CD1c-positive myeloid dendritic cell (primary cell): ENCODE measurements around the gene RFC3.
"Not testable (repeated sequence)": the region's sequence is repeated elsewhere in the genome, so short reads cannot be mapped to it uniquely, and the experiment has no call there.

ENCODE experiments used
- DNase-seq: peaks from one replicate; pipeline ENCODE4 v3.0.0-alpha.2; 2016; ENCODE audit errors: extremely low spot score

Gene RFC3

GRCh38 chr13:33806470-33807248 lies 11.3 kb upstream of the RFC3 start:
- DNase-seq: no peak

DNA sequence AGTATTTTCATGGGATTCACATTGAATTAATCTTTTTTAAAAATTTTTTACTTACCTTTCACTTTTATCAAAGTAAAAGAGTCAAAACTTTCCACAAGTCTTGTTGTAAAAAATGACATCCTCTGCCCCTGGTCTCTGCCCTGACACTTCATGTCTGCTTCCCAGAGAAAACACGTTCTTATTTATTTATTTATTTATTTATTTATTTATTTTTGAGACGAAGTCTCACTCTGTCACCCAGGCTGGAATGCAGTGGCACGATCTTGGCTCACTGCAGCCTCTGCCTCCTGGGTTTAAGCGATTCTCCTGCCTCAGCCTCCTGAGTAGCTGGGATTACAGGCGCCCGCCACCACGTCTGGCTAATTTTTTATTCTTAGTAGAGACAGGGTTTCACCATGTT lies 5.1 kb upstream of the RFC3 start:
- not testable (repeated sequence) for DNase-seq

GRCh38 chr13:33815011-33815550 lies 2.9 kb upstream of the RFC3 start:
- no peak for DNase-seq

DNA sequence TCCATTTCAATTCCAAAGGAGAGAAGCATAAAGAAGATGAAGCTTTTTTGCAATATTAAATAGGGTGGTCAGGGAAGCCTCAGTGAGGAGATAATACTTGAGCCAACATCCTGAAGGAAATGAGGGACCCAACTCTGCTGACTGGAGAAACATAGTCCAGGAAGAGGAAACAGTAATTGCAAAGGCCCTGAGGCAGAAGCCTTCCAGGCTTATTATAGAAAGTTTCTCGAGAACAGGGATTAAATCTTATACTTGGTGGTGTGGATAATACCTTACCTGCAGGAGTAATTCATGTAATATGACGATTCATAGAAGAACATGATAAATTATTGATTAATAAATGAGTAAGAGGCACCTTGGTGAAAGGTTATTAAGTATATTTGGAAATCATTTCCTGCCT lies 1.0 kb upstream of the RFC3 start:
- no peak for DNase-seq

- DNase-seq: peak; percentile 1
Observed at GRCh38 chr13:33817513-33817900, 442 bp upstream of the RFC3 start.

DNA sequence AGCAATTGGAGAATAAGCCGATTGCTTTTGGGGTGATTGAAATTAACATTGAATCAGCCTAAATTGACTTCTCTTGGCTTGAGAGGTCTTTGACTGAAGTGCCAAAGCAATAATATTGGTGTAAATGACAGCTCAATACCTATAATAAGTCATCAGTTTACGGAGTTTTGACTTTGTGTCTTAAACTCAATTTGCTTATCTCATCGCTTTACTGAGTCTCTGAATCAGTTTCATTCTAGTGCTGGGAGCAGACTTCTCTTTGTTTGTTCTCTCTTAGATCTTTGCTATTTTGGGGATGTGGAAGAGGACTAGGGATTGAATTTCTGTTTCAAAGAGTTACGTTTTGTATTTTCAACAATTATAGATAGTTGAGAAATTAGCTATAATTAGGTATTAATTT lies 7.1 kb downstream of the RFC3 start:
- DNase-seq: no peak

GRCh38 chr13:33827139-33827538 lies 9.2 kb downstream of the RFC3 start:
- no peak for DNase-seq

DNA sequence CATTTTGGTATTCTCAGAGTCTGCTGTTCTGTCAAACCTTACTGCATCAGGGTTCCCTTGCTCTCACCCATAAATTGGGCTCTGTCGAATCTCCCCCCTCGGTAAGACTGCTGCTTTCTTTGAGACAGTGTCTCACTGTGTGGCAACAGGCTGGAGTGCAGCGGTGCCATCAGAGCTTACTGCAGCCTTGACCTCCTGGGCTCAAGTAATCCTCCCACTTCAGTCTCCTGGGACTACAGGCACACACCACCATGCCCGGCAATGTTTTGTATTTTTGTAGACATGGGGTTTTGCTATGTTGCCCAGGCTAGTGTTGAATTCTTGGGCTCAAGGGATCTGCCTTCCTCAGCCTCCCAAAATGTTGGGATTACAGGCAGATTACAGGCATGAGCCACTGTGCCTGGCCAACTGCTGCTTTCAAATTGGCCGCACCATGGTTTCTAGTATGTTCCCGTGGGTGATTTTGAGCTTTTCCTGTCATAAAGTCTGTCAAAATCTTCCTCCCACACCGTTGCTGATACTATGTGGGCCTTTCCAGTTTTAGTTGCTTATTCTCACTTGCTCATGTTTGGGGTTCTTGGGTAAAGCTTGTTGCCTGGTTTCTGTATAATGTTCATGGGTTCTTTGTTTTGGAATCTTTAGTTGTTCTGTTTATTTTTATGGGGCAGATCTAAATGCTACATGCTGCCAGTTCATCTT lies 10.6 kb downstream of the RFC3 start:
- DNase-seq: no peak

DNA sequence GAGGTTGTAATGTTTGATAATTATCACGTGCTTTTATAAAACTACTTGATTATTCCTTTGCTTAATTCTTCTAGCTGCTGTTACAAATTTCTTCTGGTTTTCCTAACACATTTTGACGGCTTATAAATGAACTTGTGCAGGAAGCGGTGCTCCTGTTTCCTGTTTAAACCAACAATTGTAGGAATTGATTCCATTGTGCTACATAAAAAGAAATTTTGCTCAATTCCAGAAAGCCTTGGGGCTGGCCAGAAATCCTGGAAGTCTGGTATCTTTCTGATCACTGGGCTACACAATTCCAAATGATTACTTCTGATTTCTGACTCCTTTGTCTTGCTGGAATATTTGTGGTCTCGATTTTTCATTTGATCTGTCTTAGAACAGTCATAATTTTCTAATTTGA lies 14.9 kb downstream of the RFC3 start:
- no peak for DNase-seq

DNA sequence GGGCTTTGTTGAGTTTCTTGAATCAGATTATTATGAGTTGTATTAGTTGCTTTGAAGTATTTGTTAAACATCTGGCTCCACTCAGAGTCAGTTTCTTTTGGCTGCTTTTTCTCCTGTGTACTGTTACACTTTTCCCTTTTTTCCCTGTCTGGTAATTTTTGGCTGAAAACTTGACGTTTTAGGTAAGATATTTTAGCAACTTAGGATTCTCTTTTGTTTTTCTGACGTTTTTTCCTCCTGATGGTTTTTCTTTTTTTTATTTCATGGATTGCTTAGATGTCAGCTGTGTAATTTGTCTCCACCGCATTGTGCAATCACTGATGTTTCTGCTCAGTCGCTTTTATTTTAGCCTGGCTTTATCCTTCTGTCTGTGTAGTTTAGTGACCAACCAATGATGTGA lies 20.7 kb downstream of the RFC3 start:
- DNase-seq: no peak

DNA sequence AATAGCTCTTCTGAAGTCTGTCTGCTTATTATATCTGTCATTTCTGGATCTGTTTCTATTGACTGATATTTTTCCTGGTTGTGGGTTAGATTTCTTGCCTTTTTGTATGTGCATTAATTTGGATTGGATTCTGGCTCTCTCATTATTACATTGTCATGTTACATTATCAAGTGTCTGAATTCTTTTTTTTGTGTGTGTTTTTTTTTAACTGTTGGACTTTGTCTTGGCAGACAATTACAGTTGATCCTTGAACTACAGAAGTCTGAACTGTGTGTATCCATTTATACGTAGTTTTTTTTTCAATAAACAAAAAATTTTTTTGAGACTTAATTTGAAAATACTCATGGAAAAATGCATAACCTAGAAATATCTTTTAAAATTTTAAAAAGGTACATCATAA lies 22.5 kb downstream of the RFC3 start:
- DNase-seq: no peak

- DNase-seq: no peak
Observed at GRCh38 chr13:33842207-33842606, 24.3 kb downstream of the RFC3 start.

DNA sequence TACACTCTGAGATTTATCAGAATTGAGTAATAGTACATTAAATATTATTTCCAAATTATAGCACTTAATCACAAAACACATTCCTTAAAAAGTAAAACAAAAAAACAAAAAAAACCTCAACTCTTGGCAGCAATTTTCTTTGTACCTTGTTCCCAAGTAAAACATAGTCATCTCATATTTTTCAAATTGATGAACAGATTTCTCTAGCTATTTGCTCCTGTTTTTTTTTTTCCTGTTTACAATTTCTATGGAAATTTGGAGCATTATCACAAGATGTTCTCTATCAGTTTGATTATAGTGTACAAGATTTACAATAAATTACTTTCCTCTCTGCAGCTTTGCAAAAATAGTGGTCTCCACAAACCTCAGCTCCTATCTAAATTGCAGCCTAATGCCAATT lies 25.0 kb downstream of the RFC3 start:
- no peak for DNase-seq

GRCh38 chr13:33845572-33846302 lies 27.8 kb downstream of the RFC3 start:
- DNase-seq: no peak

GRCh38 chr13:33846303-33847062 lies 28.5 kb downstream of the RFC3 start:
- DNase-seq: no peak

DNA sequence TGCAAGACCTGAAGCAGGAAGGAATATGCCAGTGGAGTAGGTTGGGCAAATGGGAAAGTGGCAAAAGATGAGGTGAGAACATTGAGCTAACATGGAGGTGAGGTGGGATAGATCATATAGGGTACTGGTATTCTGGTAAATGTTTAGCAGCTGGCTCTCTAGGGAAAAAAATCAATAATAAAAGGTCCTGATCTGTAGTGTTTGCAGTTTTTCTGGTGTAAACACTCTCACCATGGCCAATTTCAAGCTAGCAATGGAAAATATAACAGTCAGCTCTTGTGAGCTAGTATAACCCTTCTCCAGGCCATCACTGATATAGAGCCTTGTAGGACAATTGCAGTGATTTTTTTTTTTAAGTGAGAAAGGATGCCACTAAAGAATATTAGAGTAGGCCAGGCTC lies 31.3 kb downstream of the RFC3 start:
- no peak for DNase-seq

GRCh38 chr13:33855371-33855895 lies 37.5 kb downstream of the RFC3 start:
- no peak for DNase-seq

GRCh38 chr13:33859691-33860303 lies 41.8 kb downstream of the RFC3 start:
- DNase-seq: no peak

- no peak for DNase-seq
Observed at GRCh38 chr13:33860526-33860925, 42.6 kb downstream of the RFC3 start.

DNA sequence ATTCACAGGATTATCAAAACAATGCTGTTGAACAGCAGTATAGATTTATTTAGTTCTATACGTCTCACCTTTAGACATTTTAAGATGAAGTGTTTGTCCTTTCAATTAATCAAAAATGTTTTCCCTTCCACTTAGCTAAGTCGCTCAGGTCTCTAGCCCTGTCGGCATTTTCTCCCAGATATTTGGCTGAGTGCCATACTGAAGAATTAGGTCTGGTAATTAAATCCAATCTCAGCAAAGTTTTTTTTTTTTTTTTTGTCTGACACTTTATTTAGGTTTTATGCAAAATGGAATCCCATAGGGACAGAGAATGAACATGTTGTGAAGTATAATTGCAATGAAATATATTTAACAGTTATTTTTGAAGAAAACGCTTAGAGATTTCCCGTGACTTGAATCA lies 44.1 kb downstream of the RFC3 start:
- no peak for DNase-seq

DNA sequence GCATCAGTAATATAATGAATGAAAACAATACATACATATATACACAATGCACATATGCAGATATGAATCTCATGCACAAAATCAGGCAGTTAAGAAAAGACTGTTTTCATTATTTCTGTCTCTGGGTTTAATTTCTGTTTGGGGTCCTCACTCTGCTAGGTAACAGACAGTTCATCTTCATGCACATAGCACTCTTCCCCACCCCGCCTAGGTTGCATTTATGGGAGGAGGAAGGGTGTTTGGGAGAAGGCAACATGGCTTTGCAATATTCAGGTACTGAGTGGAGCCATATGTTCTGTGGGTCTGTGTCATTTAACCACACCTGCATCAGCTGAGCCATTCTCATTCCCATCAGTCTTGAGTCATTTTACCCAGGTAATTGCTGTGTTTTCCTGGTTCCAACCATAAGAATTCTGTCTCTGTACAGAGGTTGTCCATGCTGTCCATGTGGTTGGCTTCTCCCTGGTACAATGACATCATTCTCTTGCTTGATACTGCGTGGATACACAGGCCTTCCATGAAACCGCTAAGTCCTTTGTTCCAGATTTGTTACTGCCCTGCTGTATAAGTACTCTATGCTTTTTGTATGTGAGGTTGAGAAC lies 45.3 kb downstream of the RFC3 start:
- no peak for DNase-seq
